Activated CD4-positive, alpha-beta T cell treated with anti-CD3 and anti-CD28 coated beads, Interleukin-2, amount 50 U/mL, for 48 hours (primary cell): ENCODE measurements around the gene ACVRL1.
"Not testable (repeated sequence)": the region's sequence is repeated elsewhere in the genome, so short reads cannot be mapped to it uniquely, and the experiment has no call there.

Experiments used
- DNase-seq, 2 experiments: peaks; one replicate each; pipeline ENCODE4 v3.0.0-alpha.2; 2020

Gene ACVRL1

DNA sequence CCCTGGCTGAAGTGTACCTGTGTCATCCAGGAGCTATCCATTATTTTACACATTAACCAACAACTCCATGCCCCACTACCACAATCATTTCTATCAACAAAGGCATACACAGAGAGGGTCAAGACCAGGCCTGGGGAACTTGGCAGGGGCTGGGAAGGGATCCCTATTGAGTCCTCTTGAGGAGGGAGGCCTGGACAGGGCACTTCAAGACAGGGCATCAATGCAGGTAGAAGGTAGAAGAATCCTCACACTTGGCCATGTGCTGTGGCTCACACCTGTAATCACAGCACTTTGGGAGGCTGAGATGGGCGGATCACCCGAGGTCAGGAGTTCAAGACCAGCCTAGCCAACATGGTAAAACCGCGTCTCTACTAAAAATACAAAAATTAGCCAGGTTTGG is 32.8 kb upstream of the ACVRL1 start:
- no peak for DNase-seq

DNA sequence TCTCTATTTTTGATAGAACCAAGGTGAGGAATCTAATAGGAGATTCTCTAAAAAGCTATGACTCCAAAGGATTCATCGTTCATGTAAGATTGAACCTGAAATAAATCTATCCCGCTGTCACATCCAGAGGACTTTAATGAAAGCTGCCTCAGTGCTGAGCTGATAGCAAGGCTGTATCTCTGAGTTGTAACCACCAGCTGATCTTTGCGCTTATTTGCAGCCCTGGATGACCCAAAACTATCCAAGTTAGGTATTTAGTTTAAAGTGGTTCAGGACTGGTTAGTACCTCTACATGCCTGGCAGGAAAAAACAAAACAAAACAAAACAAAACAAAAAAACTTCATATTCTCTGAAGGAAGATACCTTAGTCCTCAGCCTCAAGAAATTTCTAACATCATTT is 28.2 kb upstream of the ACVRL1 start:
- no peak for DNase-seq

DNA sequence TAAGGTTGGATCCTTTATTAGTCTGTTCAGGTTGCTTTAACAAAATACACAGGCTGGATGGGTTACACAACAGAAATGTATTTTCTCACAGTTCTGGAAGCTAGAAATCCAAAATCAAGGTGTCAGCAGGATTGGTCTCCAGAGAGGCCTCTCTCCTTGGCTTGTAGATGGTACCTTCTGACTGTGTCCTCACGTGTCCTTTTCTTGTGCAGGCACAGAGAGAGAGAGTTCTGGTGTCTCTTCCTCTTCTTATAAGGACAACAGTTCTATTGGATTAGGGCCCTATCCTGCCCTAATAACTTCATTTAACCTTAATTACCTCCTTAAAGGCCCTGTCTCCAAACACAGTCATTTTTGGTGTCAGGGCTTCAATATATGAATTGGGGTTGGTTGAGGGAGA is 24.0 kb upstream of the ACVRL1 start:
- DNase-seq = no peak

DNA sequence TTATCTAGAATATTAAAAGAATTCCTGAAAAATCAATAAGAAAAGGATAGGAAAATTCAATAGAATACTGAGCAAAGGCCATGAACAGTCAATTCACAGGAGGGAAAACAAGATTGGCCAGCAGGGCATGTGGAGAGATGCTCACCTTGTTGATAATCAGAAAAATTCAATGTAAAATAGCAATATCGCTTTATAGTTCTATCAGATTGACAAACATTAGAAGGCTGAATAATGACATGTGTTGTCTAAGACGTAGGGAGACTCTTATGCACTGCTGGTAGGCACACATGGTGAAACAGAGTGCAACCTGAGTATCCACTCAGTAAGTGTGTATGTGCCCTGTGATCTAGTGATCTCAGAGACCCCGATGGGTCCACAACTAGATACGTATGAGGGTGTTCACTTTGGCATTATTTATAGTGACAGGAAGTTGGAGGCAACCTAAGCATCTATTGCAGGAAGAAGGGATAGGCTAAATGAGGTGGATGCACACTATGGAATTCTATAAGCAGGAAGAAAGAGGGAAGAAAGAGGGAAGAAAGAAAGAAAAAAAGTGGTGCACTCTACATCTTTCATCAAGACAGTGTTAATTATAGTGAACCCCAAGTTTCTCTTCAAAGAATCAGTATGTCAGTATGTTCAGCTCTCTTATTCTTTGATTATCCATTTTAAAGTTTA is 23.2 kb upstream of the ACVRL1 start:
- no peak for DNase-seq

DNA sequence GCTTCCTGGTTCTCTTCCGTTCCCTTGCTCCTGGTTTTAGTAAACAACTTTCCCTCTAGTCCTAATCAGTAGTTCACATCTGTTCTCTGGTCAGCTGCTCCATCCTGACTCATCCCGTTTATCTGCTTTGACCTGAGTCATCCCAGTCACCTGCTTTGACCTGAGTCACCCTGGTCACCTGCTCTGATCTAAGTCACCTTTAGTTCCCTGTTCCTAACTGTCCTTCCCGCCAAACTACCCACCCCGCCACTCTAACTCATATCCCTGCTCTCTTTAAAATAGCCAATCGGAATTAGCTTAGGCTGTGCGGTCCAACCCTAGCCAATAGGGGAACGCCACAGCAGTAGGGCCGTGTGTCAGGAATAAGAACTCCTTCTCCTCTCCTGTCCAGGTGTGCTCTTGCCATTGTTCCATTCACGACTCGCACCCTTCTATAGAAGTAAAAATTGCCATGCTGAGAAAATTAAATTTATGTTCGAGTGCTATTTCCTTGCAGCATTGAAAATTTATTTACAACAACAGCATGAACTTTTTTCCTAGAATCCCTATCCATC is 22.6 kb upstream of the ACVRL1 start:
- DNase-seq = no peak

DNA sequence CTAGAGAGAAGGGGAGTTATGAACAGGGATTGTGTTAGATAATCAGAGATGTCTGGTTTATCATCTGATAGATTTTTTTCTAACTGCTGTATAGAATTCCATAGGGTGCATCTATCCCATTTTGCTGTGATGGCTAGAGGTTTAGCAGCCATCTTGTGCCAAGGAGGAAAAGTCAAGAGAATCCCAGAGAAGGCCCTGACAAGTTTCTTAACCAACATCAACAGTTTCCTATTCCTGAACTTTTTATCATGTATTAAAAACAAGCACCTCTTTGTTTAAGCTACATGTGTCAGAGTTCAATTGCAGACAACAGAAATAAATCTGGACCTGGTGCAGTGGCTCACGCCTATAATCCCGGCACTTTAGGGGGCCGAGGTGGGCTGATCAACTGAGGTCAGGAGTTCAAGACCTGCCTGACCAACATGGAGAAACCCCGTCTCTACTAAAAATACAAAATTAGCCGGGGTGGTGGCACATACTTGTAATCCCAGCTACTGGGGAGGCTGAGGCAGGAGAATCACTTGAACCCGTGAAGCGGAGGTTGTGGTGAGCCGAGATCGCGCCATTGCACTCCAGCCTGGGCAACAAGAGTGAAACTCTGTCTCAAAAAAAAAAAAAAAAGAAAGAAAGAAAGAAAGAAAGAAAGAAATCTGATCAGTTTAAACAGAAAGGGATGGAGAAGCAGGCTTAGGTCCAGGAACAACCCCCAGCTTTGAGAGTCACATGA is 21.8 kb upstream of the ACVRL1 start:
- DNase-seq = not testable (repeated sequence)

DNA sequence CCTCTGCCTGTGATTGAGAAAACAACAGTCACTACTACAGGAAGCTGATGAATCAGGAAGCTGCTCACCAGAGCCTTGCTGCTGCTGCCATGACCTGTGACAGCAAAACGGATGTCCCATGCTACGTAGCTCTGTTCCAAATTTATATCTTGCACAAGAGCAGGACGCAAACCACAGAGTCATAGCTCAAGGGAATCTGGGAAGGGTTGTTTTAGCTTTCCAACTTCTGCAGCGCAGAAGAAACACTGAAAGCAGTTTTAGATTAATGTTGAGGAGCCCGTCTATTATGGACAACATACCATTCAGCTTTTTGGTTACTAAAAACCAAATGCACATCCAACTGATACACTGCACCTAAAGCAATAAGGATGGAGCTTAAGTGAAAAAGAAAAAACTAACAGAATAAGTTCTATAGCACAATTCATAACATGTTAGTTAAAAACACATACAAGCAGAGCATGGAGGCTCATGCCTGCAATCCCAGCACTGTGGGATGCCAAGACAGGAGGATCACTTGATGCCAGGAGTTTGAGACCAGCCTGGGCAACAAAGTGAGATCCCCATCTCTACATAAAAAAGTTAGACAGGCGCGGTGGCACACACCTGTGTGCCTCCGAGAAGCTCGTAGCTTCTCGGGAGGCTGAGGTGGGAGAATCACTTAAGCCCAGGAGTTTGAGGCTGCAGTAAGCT is 21.1 kb upstream of the ACVRL1 start:
- DNase-seq = peak; percentile 24 to 37

DNA sequence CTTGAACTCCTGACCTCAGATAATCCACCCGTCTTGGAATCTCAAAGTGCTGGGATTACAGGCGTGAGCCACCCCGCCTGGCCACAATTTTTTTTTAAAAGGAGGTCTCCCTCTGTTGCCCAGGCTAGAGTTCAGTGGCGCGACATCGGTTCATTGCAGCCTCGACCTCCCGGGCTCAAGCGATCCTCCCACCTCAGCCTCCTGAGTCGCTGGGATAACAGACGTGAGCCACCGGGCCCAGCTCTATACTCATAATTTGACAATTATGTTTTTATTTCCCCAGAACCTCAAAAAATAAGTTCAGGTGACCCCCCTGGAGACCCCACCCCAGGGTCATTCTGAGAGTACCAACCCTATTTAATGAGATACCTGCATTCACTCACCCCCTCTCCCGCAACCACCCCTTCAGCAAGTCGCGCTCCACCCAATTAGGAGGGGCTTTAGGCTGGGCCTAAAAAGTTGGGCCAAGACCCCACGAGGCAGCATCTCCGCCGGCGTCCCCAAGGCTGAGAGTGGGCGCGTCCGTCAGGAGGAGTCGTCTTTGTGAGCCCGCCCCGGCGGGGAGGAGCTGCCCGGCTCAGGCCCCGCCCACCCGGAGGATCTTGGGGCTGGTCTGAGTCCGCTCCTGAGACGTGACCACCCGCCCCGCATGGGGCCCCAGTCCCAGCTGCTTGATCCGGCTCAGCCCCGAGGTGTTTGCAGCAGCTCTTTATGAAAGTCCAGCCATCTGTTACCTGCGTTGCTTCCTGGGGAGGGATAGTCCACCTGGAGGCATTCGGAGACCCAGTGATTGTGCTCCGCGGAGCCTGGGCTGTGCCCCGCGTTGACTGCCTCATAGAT is 19.6 kb upstream of the ACVRL1 start, which contains the start of gene ANKRD33:
Gene ANKRD33, plus strand, starts transcription at position 628 of the 840 bp plus-strand sequence. Its CDS starts 84 bp downstream, at position 712.
- no peak for DNase-seq

DNA sequence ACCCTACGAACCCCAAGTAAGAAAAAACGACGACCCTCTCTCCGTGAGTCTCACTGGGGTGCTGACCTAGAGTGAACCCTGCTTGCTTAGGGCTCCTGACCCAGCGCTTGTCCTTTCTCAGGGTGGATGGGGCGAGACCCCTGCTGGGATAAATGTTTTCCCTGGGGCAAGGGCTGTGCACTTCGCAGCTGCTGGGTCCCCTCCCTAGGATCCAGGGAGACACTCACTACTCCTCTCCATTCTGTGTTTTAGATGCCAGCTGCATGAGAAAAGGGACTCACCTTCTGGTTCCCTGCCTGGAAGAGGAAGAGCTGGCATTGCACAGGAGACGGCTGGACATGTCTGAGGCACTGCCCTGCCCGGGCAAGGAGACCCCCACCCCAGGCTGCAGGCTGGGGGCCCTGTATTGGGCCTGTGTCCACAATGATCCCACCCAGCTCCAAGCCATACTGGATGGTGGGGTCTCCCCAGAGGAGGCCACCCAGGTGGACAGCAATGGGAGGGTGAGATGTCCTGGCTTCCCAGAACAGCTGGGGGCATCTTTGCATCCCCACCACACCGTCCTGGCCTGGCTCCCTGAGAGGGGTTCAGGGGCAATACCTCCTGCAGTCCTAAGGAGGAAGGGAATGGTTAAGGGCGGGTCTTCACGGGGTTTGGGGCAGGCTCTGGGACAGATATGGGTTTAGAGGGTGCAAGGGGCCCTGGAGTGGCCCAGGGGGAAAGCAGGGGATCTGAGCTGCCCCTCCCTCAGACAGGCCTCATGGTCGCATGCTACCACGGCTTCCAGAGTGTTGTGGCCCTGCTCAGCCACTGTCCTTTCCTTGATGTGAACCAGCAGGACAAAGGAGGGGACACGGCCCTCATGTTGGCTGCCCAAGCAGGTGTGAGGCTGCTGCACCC is 18.7 kb upstream of the ACVRL1 start:
- no peak for DNase-seq

DNA sequence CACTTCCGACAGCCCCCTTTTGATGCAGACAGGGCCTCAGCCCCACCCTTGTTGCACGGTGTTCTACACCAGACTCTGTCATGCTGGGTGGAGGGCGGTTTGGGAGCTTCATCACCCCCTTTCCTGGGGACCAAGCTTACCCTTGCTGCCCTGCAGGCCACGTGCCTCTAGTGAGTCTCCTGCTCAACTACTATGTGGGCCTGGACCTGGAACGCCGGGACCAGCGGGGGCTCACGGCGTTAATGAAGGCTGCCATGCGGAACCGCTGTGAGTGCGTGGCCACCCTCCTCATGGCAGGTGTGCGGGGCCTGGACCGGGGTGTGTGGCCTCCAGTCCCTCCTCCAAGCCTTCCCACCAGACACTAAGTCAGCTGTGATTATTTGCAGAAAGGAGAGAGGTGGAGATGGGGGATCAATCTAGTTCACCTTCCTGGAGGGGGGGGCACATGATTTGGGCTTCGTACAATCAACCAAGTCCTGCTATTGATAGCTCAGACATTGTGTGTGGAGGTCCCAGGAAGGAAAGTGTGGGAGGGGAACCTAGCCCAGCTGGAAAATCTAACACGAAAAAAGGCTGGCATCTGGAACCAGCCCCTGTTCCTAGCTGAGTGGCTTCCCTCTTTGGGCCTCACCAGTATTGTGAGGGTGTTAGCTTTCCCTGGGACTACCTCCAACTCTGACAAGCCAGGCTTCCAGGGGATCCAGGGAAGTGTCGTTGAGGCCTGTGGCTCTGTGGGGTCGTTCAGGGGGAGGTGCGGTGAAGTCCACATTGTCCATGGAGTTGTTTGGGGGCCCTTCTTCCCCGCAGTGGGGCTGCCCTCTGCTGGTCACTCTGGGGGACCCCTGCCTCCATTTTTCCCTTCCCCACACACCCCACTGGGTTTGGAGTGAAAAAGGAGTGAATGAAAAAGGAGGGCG is 17.8 kb upstream of the ACVRL1 start:
- no peak for DNase-seq

DNA sequence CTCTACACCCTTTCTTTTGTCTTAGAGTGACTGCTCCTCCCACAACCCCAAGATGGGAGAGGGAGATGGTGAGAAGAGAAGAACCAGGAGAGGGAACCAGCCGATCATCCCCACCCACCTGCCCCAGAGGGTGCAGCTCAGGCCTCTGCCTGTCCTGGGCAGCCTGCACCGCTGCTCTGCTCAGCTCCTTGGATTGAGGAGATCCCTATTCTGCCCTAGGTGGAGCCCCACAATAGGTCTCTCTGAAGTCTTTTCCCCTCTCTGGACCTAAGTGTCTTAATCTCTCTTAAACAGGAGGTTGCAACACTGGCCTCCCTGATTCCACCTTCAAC is 17.2 kb upstream of the ACVRL1 start:
- DNase-seq = no peak

DNA sequence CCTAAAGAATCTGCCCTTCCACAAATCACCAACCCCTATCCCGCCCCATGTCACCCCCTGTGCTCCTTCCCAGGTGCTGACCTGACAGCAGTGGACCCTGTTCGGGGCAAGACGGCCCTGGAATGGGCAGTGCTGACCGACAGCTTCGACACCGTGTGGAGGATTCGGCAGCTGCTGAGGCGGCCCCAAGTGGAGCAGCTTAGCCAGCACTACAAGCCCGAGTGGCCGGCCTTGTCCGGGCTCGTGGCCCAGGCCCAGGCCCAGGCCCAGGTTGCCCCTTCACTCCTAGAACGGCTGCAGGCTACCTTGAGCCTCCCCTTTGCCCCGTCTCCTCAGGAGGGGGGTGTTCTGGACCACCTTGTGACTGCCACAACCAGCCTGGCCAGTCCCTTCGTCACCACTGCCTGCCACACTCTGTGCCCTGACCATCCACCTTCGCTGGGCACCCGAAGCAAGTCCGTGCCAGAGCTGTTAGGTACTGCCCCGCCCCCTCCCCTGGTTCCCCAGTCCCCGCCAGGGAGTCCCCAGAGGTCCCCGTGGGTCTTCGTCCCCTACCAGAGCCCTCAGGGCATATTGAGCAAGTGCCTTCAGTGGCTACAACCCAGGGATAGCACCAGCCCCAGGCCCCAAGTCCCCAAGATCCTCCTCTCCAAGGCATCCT is 16.7 kb upstream of the ACVRL1 start:
- no peak for DNase-seq

DNA sequence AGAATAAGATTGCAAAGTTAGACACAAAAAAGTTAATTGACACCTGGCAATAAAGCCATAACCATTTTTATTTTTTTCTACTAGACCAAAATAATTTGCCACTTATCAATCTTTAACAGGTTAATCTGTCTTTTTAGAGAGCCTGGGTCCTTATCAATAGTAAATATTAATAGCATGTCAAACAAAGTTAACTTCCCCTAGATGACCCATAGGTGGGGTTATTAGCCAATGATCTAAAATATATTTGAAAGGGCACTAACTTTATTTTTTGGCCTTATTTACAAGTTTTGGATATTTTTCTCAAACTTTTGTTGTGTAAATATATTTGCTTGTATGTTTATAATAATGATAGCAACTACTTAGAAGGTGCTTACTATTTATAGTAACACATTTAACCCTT is 15.5 kb upstream of the ACVRL1 start:
- DNase-seq = no peak

DNA sequence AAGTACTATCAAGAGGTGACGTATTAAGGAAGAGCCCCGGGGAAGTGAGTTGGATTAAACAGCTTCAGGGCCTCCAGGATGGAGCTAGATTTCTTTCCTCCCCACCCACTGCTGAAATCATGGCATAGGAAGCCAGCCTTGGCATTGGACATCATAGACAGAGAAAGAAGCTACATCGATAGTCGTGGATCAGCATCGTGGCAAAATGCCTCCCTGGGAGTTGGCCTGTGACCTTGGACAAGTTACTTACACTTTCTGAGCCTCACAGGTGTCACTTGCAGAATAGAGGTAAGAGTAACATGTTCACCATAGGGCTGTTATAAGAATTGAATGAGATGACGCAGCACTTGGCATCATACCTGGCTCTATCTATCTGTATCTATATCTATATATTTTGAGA is 13.5 kb upstream of the ACVRL1 start:
- no peak for DNase-seq

DNA sequence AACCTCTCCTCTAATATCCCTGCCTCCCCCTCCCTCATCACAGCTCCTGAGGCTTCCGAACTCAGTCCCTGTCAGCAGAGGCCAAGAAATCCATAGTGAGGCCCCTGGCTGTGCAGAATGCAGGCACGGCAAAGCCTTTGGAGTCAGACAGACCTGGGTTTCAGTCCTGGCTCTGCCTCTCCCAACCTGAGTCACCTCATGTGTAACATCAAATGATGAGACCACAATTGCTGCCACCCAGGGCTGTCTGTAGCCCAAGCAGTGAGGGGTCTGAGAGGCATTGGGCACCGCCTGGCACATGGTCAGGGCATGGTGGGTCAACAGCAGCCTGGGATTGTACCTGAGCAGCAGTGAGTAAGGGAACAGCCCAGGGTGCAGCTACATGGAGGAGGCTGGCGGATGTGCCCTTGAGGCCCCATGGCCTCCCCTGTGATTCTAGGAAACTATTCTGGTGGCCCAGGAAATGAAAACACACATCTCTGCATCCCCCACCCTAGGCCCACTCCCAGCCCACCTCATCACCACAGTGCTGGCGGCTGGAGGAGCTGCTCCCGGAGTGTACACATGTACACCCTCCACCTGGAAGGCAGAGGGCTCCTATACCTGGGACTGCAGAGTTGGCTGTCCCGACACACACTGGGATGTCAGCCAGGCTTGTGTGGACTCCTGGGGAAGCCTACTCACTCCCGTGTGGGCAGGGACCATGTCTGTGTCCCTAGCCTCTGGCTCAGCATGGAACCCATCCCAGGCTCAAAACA is 11.7 kb upstream of the ACVRL1 start:
- DNase-seq = no peak

DNA sequence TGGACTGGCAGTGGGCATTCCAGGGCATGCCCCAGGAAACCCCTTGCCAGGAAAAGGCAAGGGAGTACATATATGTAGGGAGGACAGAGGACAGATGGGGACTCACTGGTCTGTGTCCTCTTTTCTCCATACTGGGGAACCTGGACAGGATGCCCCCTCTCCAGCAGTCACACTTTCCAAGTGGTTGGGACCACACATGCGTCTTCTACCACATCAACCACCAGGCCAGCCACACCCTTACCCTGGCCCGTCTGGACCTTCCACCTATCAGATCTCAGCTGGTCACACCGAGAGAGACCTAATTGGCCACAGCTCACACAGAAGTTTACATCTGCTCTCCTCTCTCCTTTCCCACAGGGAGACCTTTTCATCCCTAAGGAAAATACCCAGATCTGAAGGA is 11.1 kb upstream of the ACVRL1 start:
- no peak for DNase-seq

DNA sequence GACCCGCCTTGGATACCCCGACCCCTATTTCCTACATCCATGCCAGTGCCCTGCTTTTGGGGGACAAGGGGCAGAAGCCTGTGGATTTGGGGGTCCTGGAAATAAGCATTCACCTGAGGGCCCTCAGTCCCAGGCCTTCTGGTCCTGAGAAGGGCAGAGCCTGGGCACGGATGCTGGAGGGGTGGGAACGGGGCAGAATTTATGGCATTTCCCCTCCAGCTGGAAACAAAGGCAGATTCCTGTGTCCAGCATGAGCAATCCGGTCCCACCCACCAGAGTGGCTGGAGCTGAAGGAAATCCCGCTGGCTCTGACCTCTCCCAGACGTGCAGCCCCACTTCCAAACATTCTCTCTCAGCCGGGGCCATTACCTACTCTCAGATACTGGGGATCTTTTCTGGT is 10.1 kb upstream of the ACVRL1 start:
- DNase-seq = no peak

DNA sequence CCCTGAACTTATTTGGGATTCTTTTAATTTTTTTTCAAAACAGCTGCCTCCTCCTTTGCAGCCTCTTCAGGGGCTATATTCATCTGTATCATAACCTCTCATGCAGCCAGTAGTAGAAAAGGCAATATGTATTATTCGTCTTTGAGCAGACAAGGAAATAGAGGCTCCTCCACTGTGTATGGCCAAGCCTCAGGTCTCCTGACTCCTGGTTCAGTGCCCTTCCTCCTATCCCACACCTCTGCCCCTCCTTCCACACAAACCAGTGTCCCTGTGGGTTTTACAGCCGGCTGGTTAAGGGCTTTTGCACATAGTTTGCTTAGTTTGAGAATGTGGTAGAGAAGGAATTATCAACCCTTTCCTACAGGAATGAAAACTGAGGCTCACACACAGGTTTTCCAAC is 8.8 kb upstream of the ACVRL1 start:
- no peak for DNase-seq

DNA sequence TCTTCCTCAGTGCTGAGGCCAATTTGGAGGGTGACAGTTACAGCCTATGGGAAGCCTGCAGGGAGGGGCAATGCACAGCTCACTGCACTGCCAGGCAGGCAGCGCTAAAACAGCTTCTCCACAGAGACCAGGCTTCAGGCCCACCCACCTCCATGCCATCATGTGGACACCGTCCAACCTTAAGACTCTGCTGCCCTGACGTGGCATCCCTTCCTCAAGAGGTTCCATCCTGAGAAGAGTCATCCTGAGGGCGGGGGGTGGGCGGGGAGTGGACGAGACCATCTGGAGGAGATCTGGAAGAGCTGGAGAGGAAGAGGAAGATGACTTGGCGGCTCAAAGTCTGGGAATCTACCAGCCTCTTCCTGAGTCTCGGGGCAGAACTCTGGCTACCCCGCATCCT is 8.4 kb upstream of the ACVRL1 start:
- DNase-seq = no peak
